NK-92 (cell line): ENCODE measurements around the gene CCNA2.

Experiments used
- DNase-seq: peaks from one replicate; lab custom pipeline; 2025; ENCODE audit not compliant: unreplicated experiment; lab: John Stamatoyannopoulos, UW

Gene CCNA2

DNA sequence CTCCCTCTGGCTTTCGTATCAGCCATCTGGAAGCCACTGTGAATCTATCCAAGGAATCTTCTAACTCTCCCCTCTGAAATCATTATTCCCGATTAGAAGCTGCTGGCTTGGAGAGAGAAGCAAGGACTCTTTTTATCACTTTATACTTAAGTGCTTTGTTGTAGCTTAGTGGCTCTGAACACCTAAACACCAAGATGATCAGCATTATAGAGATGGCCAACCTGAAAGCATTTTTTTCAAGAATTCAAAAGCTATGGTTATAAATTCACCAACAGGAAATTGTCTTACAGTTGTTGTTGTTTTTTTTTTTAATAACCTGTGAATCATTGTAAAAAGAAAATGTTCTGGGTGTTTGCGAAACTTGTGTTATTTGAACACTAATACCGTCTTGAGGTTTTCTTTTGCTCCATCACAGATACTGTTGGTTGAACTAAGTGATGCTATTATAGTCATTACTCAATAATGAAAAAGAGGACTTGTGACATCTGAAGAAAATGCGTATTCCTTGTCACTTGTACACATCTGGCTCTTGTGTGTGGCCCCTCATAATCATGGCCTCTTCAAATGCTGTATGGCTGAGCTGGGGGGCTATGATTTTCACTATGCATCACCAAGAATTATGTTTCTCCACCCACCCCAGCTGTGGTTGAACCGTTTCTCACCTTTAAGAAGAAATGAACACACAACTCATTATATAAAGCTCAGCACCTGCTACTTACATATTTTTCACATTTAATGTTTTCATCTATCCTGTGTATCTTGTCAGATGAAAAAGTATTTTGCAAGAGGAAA, 46.9 kb downstream of the CCNA2 start:
- no peak for DNase-seq

DNA sequence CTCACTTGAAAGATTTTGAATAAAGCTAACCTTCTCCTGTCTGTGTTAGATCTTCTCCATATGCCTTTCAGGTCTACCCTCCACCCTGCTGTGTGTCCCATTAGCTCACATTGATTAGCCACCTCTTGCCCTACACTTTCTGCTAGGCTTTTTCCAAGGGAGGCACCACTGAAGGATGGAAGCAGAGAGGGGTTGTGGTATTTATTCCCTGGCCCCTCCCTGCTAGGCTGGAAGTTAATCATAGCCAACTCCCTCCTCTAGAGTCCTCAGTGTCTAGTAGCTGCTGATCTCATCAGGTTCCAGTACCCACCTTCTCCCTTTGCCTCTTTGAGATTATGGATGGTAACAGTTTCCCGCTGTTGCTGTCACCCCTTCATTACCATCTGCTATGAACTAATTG, 49.8 kb downstream of the CCNA2 start:
- no peak for DNase-seq

DNA sequence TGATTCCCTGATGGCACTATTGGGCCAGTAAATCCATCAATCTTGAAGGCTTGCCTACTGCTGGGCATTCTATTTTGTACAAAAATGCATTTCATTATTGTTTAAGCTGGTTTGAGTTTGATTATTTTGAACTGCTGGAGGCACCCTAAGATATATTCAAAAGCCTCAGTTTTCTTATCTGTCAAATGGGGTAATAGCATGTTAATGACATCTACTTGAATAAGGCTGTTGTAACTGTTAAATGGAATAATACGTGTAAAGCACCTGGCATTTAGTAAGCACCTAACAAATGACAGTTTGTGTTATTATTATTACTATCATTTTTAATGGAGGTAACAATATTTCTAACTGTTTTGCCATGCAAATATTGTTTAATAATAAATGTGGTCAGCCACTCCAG, 51.8 kb downstream of the CCNA2 start:
- DNase-seq = no peak

DNA sequence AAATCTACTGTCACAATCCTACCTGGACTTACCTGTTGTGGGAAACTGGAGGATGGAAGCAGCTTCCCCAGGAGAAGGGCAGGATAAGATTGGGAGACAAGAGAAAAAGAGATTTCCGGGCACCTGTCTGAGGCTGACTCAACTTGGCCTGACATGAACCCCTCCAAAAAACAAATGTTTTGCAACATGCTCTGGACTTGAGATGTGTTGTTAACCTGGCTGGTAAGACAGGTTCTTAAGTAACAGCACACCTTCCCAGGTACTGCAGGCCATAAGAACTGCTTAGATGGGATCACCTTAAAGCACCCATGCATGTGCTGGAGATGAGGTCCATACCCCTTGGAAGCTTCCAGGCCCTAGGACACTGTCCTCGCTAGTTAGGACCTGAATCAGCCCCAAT, 54.3 kb downstream of the CCNA2 start:
- no peak for DNase-seq

DNA sequence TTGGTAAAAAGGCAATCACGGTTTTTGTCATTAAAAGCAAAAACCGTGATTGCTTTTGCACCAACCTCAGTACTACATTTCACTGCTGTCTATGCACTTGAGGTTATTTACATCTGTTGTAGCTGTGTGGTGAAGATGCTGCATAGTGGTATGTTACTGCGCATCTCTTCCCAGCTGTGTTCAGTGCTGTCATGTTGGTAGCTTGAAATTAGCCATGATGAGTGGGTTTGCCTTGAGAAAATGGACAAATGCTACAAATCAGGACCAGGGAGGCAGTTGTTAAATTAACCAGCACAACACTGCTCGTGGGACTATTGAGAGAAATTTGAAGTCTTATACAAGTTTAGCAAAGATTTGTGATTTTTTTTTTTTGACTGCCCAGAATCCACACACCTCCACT, 56.5 kb downstream of the CCNA2 start:
- DNase-seq = no peak
